GM12891 (cell line): Measurements from ENCODE around the gene ACADSB.

Experiments
- PAX5 ChIP-seq: IDR thresholded peaks from 2 replicates; pipeline ENCODE4 v1.6.1; 2011; ENCODE audit warnings: low read length, moderate library complexity, mild to moderate bottlenecking; ENCODE audit not compliant: insufficient read depth, severe bottlenecking
- POLR2A ChIP-seq: IDR thresholded peaks from 2 replicates; pipeline ENCODE4 v1.6.1; 2011; ENCODE audit warnings: low read depth, low read length, control low read depth
- POLR2AphosphoS5 ChIP-seq: IDR thresholded peaks from 2 replicates; pipeline ENCODE4 v1.6.1; 2011; ENCODE audit warnings: low read depth, low read length, control low read depth
- TAF1 ChIP-seq: IDR thresholded peaks from 2 replicates; pipeline ENCODE4 v1.6.1; 2011; ENCODE audit warnings: low read depth, low read length, control low read depth

DNA sequence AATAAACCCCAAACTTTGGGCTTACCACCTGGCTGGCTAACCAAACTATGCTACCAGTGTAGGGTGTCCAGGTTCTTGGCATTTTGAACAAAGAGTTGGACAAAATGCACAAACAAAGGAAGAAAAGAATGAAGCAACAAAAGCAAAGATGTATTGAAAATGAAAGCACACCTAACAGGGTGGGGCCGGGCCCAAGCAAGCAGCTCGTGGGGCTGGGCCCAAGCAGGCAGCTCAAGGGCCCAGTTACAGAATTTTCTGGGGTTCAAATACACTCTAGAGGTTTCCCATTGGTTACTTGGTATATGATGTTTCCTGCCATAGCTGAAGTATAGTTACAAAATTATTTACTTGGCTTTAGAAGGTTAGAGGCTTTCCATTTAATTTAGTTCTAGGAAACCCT lies 15.7 kb downstream of the ACADSB start:
- TF ChIP-seq POLR2AphosphoS5 (no peak), POLR2A (no peak), TAF1 (no peak), PAX5 (no peak)
